CD4-positive, alpha-beta memory T cell (primary cell): ENCODE results near the gene ADGRG2. TPM values are rescaled to one million over a fixed set of nuclear protein-coding genes. Genes with fewer than 3 reads are reported as not detected.

Source experiments
- CTCF ChIA-PET: fragments of 350-600 bp; sonication (Branson Sonifier 250); formaldehyde crosslinking; loops from one replicate; lab custom pipeline; 2021; ENCODE audit warnings: inconsistent platforms; ENCODE audit not compliant: partially characterized antibody; lab: Charles Lee
- POLR2A ChIA-PET: fragments of 350-600 bp; sonication (Branson Sonifier 250); formaldehyde crosslinking; loops from one replicate; lab custom pipeline; 2021; ENCODE audit not compliant: partially characterized antibody; lab: Charles Lee
- DNase-seq, 5 donors: peaks; one replicate each; pipeline versions ENCODE4 v3.0.0 to v3.0.0-alpha.2; 2020 to 2022; ENCODE audit warnings: mixed read lengths in 1 of 5
- H3K27ac ChIP-seq: one replicate; pipeline ENCODE4 v1.7.0; 2013; ENCODE audit warnings: low read depth, low read length
- H3K27me3 ChIP-seq: 2 replicates; pipeline ENCODE4 v1.7.0; 2013; ENCODE audit warnings: mild to moderate bottlenecking, low read length, moderate library complexity; ENCODE audit not compliant: insufficient read depth
- H3K36me3 ChIP-seq: 2 replicates; pipeline ENCODE4 v1.7.0; 2013; ENCODE audit warnings: mild to moderate bottlenecking, low read length, moderate library complexity; ENCODE audit not compliant: insufficient read depth
- H3K4me1 ChIP-seq: 2 replicates; pipeline ENCODE4 v1.7.0; 2013; ENCODE audit warnings: mild to moderate bottlenecking, low read length, moderate library complexity; ENCODE audit not compliant: insufficient read depth
- H3K4me3 ChIP-seq, 2 donors: one replicate each; pipeline ENCODE4 v1.7.0; 2013; ENCODE audit warnings: low read length in 2 of 2, mild to moderate bottlenecking in 1 of 2
- H3K9me3 ChIP-seq, 2 donors: one replicate each; pipeline ENCODE4 v1.7.0; 2013; ENCODE audit warnings: low read length in 2 of 2, control low read depth in 1 of 2; ENCODE audit not compliant: control insufficient read depth in 1 of 2
- H3K27ac Mint-ChIP-seq, 7 donors: one replicate each; pipeline ENCODE4 v1.8.0; 2020 to 2021; ENCODE audit warnings: mixed read lengths in 7 of 7, mild to moderate bottlenecking in 6 of 7, inconsistent platforms in 3 of 7, moderate library complexity in 3 of 7
- H3K27me3 Mint-ChIP-seq, 2 donors: one replicate each; pipeline ENCODE4 v1.8.0; 2020 to 2021; ENCODE audit warnings: mixed read lengths in 2 of 2
- H3K36me3 Mint-ChIP-seq, 2 donors: one replicate each; pipeline ENCODE4 v1.8.0; 2020 to 2021; ENCODE audit warnings: mixed read lengths in 2 of 2, inconsistent platforms in 1 of 2, mild to moderate bottlenecking in 1 of 2
- H3K4me1 Mint-ChIP-seq, 4 donors: one replicate each; pipeline ENCODE4 v1.8.0; 2020 to 2021; ENCODE audit warnings: mixed read lengths in 4 of 4, mild to moderate bottlenecking in 1 of 4
- H3K4me3 Mint-ChIP-seq, 8 donors: one replicate each; pipeline ENCODE4 v1.8.0; 2020 to 2021; ENCODE audit warnings: mixed read lengths in 8 of 8, mild to moderate bottlenecking in 7 of 8, moderate library complexity in 6 of 8, inconsistent platforms in 3 of 8
- H3K9me3 Mint-ChIP-seq, 8 donors: one replicate each; pipeline ENCODE4 v1.8.0; 2020 to 2021; ENCODE audit warnings: mixed read lengths in 8 of 8, mild to moderate bottlenecking in 5 of 8, inconsistent platforms in 3 of 8, moderate library complexity in 1 of 8
- intact Hi-C: fragments of 100-400 bp; cut with micrococcal nuclease; formaldehyde crosslinking; loops from one replicate; pipeline ENCODE4 v1.15.1; 2023
- polyA plus RNA-seq, 2 donors: library from polyadenylated mRNA; unstranded; fragments of 300-500 nt; fragmentation: Illumina TruSeq; gene quantifications; one replicate each; pipeline ENCODE4 v1.2.3, GENCODE V29; 2021
- total RNA-seq, 2 experiments: library from RNA; stranded (reverse); gene quantifications; one replicate each; pipeline ENCODE4 v1.2.3, GENCODE V29; 2021

ADGRG2 gene
- total and polyA plus RNA-seq, 4 experiments from 2014 or later, result not detected

GRCh38 chrX:19064175-19064574 lies 58.1 kb downstream of the ADGRG2 start:
- Histone ChIP-seq H3K27ac (no peak overlapping the region), H3K9me3 (no peaks in the 10 kb centered on the region), H3K36me3 (no peaks in the 10 kb centered on the region), H3K4me1 (no peaks in the 10 kb centered on the region), H3K4me3 (no peak overlapping the region), H3K27me3 (no peaks in the 10 kb centered on the region)
- Mint-ChIP-seq H3K36me3 (no peaks in the 10 kb centered on the region), H3K27me3 (peaks cover 0 to under 1% of the 10 kb centered on the region in 2 donors), H3K9me3 (peaks cover 0 to 2% (median 0%) of the 10 kb centered on the region in 8 donors), H3K27ac (no peak overlapping the region), H3K4me3 (no peak overlapping the region), H3K4me1 (no peaks in the 10 kb centered on the region)
- POLR2A ChIA-PET, result no interaction called here
- intact Hi-C loops, result no loop called here
- CTCF ChIA-PET, result no interaction called here
- DNase-seq, result no peak

GRCh38 chrX:19063030-19063429 lies 59.2 kb downstream of the ADGRG2 start:
- ChIA-PET CTCF (no interaction called here), POLR2A (no interaction called here)
- Mint-ChIP-seq H3K27me3 (no peaks in the 10 kb centered on the region), H3K27ac (no peak overlapping the region), H3K36me3 (no peaks in the 10 kb centered on the region), H3K9me3 (peaks cover 0 to 2% (median 0%) of the 10 kb centered on the region in 8 donors), H3K4me3 (no peak overlapping the region), H3K4me1 (no peaks in the 10 kb centered on the region)
- Histone ChIP-seq H3K36me3 (no peaks in the 10 kb centered on the region), H3K27me3 (no peaks in the 10 kb centered on the region), H3K27ac (no peak overlapping the region), H3K4me3 (no peak overlapping the region), H3K9me3 (no peaks in the 10 kb centered on the region), H3K4me1 (no peaks in the 10 kb centered on the region)
- intact Hi-C loops, result no loop called here
- no peak for DNase-seq

GRCh38 chrX:19059067-19059466 lies 63.2 kb downstream of the ADGRG2 start:
- H3K9me3 ChIP-seq, result no peaks in the 10 kb centered on the region
- no peaks in the 10 kb centered on the region for H3K27me3 Mint-ChIP-seq
- H3K27ac Mint-ChIP-seq, result no peak overlapping the region
- DNase-seq, result no peak
- CTCF ChIA-PET, result no interaction called here
- no peak overlapping the region for H3K27ac ChIP-seq
- H3K4me1 Mint-ChIP-seq, result no peaks in the 10 kb centered on the region
- no peaks in the 10 kb centered on the region for H3K36me3 ChIP-seq
- POLR2A ChIA-PET, result no interaction called here
- H3K9me3 Mint-ChIP-seq, result peaks cover 0 to 2% (median 0%) of the 10 kb centered on the region in 8 donors
- no peaks in the 10 kb centered on the region for H3K27me3 ChIP-seq
- H3K4me3 ChIP-seq, result no peak overlapping the region
- H3K36me3 Mint-ChIP-seq, result no peaks in the 10 kb centered on the region
- H3K4me3 Mint-ChIP-seq, result no peak overlapping the region
- no peaks in the 10 kb centered on the region for H3K4me1 ChIP-seq
- intact Hi-C loops, result no loop called here

- no peak overlapping the region for H3K27ac Mint-ChIP-seq
- H3K9me3 Mint-ChIP-seq, result peaks cover 0 to 2% (median 0%) of the 10 kb centered on the region in 8 donors
- H3K4me1 Mint-ChIP-seq, result no peaks in the 10 kb centered on the region
- no peak overlapping the region for H3K4me3 Mint-ChIP-seq
- ChIA-PET CTCF (no interaction called here), POLR2A (no interaction called here)
- Histone ChIP-seq H3K36me3 (no peaks in the 10 kb centered on the region), H3K4me3 (no peak overlapping the region), H3K4me1 (no peaks in the 10 kb centered on the region), H3K27ac (no peak overlapping the region), H3K27me3 (no peaks in the 10 kb centered on the region), H3K9me3 (no peaks in the 10 kb centered on the region)
- DNase-seq, result no peak
- H3K36me3 Mint-ChIP-seq, result no peaks in the 10 kb centered on the region
- H3K27me3 Mint-ChIP-seq, result no peaks in the 10 kb centered on the region
- intact Hi-C loops, result no loop called here
Measured at GRCh38 chrX:19057856-19058255, 64.4 kb downstream of the ADGRG2 start.

- no peak overlapping the region for H3K27ac Mint-ChIP-seq
- CTCF ChIA-PET, result no interaction called here
- H3K27me3 Mint-ChIP-seq, result peaks cover 0 to 2% of the 10 kb centered on the region in 2 donors
- POLR2A ChIA-PET, result no interaction called here
- no peaks in the 10 kb centered on the region for H3K4me1 ChIP-seq
- no peaks in the 10 kb centered on the region for H3K4me1 Mint-ChIP-seq
- H3K36me3 Mint-ChIP-seq, result no peaks in the 10 kb centered on the region
- H3K36me3 ChIP-seq, result no peaks in the 10 kb centered on the region
- no peaks in the 10 kb centered on the region for H3K27me3 ChIP-seq
- no peaks in the 10 kb centered on the region for H3K9me3 ChIP-seq
- DNase-seq, result no peak
- no peak overlapping the region for H3K27ac ChIP-seq
- peaks cover 0 to 5% (median 0%) of the 10 kb centered on the region in 8 donors for H3K9me3 Mint-ChIP-seq
- H3K4me3 Mint-ChIP-seq, result no peak overlapping the region
- no peak overlapping the region for H3K4me3 ChIP-seq
- intact Hi-C loops, result no loop called here
Measured at GRCh38 chrX:19049110-19049509, 73.2 kb downstream of the ADGRG2 start.

- POLR2A ChIA-PET, result no interaction called here
- intact Hi-C loops, result no loop called here
- Histone ChIP-seq H3K4me3 (no peak overlapping the region), H3K9me3 (no peaks in the 10 kb centered on the region), H3K4me1 (no peaks in the 10 kb centered on the region), H3K27me3 (no peaks in the 10 kb centered on the region), H3K27ac (no peak overlapping the region), H3K36me3 (no peaks in the 10 kb centered on the region)
- no peaks in the 10 kb centered on the region for H3K36me3 Mint-ChIP-seq
- no peaks in the 10 kb centered on the region for H3K4me1 Mint-ChIP-seq
- CTCF ChIA-PET, result no interaction called here
- H3K9me3 Mint-ChIP-seq, result peaks cover 0 to 5% (median 0%) of the 10 kb centered on the region in 8 donors
- no peak overlapping the region for H3K27ac Mint-ChIP-seq
- no peak overlapping the region for H3K4me3 Mint-ChIP-seq
- peaks cover 0 to 2% of the 10 kb centered on the region in 2 donors for H3K27me3 Mint-ChIP-seq
- DNase-seq, result no peak
Measured at GRCh38 chrX:19046343-19047215, 75.7 kb downstream of the ADGRG2 start.

GRCh38 chrX:19040373-19040772 lies 81.9 kb downstream of the ADGRG2 start:
- Histone ChIP-seq H3K9me3 (no peaks in the 10 kb centered on the region), H3K27me3 (no peaks in the 10 kb centered on the region), H3K4me1 (no peaks in the 10 kb centered on the region), H3K36me3 (no peaks in the 10 kb centered on the region), H3K27ac (no peak overlapping the region), H3K4me3 (no peak overlapping the region)
- Mint-ChIP-seq H3K27ac (no peak overlapping the region), H3K4me1 (no peaks in the 10 kb centered on the region), H3K36me3 (no peaks in the 10 kb centered on the region), H3K9me3 (no peaks in the 10 kb centered on the region), H3K4me3 (no peak overlapping the region), H3K27me3 (no peaks in the 10 kb centered on the region)
- DNase-seq, result no peak
- intact Hi-C loops, result no loop called here
- POLR2A ChIA-PET, result no interaction called here
- CTCF ChIA-PET, result interaction anchor here (0.6 kb wide), 1 partner anchor 293 kb away, joined by 4 read pairs; no protein-coding TSS in a partner anchor
